Head of caudate nucleus (tissue), 42 donors: ENCODE measurements around the gene SNX4.
"Not testable (repeated sequence)": the region's sequence is repeated elsewhere in the genome, so short reads cannot be mapped to it uniquely, and the experiment has no call there.

ENCODE experiments used
- DNase-seq, 42 donors: peaks; one replicate each; pipeline versions ENCODE4 v3.0.0 to v3.0.0-alpha.2; 2020 to 2021; ENCODE audit warnings: mixed read lengths in 7 of 42
- intact Hi-C: fragments of 100-400 bp; cut with DNase I; formaldehyde crosslinking; loops from one replicate; pipeline ENCODE4 v1.15.0; 2022

SNX4 gene

DNA sequence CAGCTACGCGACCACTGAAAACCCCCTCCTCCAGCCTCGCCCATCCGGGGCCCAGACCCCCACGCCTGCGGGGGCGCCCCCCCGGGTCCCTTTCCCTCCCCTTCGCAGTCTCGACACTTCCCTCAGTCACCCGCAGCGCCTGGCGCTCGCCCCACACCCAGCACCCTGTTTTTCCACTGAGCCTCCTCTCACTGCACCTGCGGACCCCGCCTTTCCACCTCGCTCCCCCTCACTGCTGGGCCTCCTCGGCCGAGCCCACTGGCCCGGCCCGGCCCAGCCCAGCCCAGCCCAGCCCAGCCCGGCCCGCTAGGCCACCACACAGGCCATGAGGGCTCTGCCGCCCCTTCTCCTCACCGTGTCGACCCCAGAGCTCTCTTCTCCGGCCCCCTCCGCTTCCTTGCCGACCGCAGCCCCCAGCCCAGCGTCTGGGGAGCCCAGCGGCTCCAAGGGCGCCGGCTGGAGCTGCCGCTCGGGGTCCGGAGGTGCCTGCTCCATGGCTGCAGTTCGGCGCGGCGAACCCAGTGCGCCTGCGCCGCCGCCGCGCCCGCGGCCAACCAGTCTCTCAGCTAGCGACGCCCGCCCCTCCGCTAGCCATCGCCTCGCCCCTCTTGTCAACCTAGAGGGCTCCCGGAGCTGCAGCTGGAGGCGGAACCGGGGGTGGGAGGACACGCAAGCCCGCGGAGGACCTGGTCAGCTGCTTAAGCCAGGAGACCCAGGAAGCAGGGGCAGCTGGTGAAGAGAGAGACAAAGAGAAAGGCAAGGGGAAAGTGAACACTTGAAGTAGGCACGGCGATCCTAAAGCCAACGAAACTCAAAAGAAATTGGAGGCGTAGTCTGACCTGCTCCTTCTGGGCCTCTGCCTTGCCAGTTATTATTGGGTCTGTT is at the start of gene SNX4:
Gene SNX4 (minus strand): TSS at position 525 of the 885 bp plus-strand sequence. CDS start 30 bp downstream, at position 495.
- DNase-seq: peak; percentile 79 to 97 (median 92)
- intact Hi-C loops: loop anchor here (10.0 kb wide), 1 partner anchor 75 kb away; the partner anchor contains the start of gene OSBPL11

DNA sequence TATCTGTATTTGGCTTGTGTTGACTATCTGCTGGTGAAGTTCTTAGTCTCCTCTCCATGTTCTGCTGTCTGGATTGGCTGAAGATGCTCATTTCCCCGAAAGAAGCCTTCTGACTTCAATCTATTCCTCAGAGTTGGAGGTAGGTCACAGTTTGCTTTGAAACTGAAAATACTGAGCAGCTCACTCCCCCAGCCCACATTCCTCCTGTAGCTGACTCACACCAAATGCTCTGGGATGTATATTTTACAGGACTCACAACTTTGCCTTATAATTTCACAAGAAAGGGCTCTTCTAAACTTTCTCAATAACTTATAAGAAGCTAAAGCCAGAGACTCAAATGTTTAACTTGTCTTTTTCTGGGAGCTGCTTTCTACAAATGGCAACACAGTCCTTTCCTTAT is 36.3 kb upstream of the SNX4 start:
- DNase-seq: no peak
- intact Hi-C loops: no loop called here

- DNase-seq: no peak
- intact Hi-C loops: no loop called here
Observed at GRCh38 chr3:125552401-125552800, 32.4 kb upstream of the SNX4 start.

GRCh38 chr3:125528920-125529319 is 8.9 kb upstream of the SNX4 start:
- DNase-seq: no peak
- intact Hi-C loops: no loop called here

- intact Hi-C loops: no loop called here
- no peak for DNase-seq
Observed at GRCh38 chr3:125525153-125525552, 5.2 kb upstream of the SNX4 start.

DNA sequence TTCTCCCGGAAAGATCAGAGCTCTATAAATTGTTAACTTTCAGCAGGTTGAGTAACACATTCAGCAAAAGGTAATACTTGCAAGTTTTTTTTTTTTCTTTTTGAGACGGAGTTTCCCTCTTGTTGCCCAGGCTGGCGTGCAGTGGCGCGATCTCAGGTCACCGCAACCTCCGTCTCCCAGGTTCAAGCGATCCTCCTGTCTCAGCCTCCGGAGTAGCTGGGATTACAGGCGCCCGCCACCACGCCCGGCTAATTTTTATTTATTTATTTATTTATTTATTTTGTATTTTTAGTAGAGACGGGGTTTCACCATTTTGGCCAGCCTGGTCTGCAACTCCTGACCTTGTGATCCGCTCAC is 539 bp upstream of the SNX4 start:
- intact Hi-C loops, DNase-seq: not testable (repeated sequence)

- DNase-seq: no peak
- intact Hi-C loops: loop anchor here (10.0 kb wide), 1 partner anchor 79 kb away; the partner anchor contains the start of gene OSBPL11
Observed at GRCh38 chr3:125515421-125515820, 4.6 kb downstream of the SNX4 start.

DNA sequence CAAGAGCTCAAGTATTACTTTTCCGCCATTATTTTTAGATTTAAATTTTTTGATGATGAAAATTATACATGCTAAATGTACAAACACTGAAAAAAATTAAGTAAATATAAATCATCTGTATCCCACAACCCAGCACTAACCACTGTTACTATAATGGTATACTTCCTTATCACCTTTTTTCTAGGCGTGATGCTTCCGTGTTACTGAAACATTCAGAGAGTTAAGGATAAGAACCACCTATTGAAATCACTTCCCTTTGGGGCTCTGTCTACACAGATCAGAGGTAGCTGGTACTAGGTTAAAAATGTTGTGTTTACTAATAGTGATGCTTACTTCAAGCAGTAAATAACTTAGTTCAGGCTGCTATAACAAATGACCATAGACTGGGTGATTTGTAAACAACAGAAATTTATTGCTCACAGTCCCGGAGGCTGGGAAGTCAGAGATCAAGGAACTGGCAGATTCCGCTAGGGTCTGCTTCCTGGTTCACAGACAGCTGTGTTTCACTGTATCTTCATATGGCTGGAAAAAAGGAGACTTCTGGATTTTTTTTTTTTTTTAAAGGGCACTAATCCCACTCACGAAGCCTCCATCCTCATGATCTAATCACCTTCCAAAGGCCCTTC is 6.4 kb downstream of the SNX4 start:
- DNase-seq: no peak
- intact Hi-C loops: loop anchor here (10.0 kb wide), 1 partner anchor 81 kb away; the partner anchor contains the start of gene OSBPL11

GRCh38 chr3:125512135-125512920 is 7.7 kb downstream of the SNX4 start:
- intact Hi-C loops: loop anchor here (10.0 kb wide), 1 partner anchor 82 kb away; the partner anchor contains the start of gene OSBPL11
- DNase-seq: no peak

DNA sequence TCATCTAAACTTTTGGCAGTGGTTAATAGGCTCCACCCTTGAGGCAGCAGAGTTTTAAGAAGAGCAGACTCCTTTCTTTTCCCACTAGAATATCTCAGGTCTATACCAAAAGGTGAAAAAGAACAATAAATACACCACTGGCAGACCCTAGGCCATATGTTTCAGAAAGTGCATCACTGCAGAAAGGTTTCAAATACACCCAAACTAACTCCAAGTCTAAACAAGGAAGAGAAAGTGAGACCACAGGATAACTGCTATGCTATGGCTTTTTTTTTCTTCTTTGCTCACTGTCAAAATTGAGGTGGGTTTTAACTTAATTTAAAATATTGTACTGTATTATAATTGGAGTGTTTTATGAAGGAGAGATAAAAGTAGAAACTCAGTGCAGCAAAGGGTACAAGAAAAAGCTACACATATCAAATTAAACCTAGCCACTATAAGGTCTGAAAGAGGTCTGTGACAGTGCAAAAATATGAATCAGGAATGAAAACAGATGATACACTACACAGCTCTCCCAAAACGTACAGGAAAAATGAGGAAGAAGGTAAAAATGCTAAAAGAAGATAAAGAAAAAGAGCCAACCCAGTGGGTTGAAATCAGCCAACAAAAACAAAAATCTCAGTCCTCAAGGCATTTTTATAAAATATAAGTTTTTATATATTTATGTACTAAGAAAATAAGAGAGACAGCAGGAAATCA is 8.4 kb downstream of the SNX4 start:
- no peak for DNase-seq
- intact Hi-C loops: loop anchor here (10.0 kb wide), 1 partner anchor 83 kb away; the partner anchor contains the start of gene OSBPL11

- intact Hi-C loops: no loop called here
- DNase-seq: no peak
Observed at GRCh38 chr3:125507128-125507527, 12.9 kb downstream of the SNX4 start.

DNA sequence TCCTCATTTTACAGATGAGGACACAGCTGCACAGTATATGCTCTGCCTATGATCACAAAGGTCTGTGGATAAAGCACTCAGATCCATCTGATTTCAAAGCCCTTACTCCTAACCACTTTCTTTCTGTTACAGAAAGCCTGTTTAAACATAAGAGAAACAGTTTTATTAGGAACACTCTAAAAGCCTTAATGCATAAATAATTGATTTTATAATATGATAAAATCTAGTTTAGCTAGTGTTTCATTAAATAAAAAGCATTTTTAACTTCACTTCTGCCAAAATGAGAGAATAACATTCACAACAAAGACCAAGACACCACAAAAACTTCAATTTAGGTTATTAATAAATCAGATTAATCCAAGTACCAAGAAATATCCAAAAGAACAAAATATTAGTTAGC is 21.4 kb downstream of the SNX4 start:
- intact Hi-C loops: no loop called here
- DNase-seq: no peak

GRCh38 chr3:125496701-125497100 is 23.3 kb downstream of the SNX4 start:
- DNase-seq: no peak
- intact Hi-C loops: no loop called here

- no peak for DNase-seq
- intact Hi-C loops: no loop called here
Observed at GRCh38 chr3:125482406-125482805, 37.6 kb downstream of the SNX4 start.

DNA sequence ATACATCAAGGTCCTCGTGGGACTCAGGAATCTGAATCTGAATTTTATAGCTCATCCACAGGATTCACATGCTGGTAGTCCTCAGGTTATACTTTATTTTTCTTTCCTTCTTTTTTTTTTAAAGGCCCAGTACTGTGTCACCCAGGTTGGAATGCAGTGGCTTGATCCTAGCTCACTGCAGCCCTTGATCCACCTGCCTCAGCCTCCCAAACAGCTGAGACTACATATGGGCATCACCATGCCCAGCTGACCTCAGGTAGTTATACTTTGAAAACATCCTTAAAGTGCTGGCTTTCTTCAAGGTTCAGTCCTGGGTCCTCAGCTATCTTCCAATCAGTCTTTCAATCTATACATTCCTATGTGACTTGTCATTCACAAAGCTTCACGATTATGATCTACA is 38.2 kb downstream of the SNX4 start:
- DNase-seq: no peak
- intact Hi-C loops: no loop called here

- DNase-seq, intact Hi-C loops: not testable (repeated sequence)
Observed at GRCh38 chr3:125481375-125481759, 38.6 kb downstream of the SNX4 start.

- intact Hi-C loops: no loop called here
- DNase-seq: no peak
Observed at GRCh38 chr3:125480656-125481374, 39.2 kb downstream of the SNX4 start.

GRCh38 chr3:125479091-125479490 is 40.9 kb downstream of the SNX4 start:
- intact Hi-C loops: no loop called here
- no peak for DNase-seq
